GM18951 (cell line): Measurements from ENCODE around the gene MATN1.

Source experiments
- POLR2A ChIP-seq: IDR thresholded peaks from 4 replicates; pipeline ENCODE4 v1.6.1; 2011; ENCODE audit warnings: mild to moderate bottlenecking; ENCODE audit not compliant: insufficient read length, insufficient read depth; ENCODE audit errors: extremely low read depth
- in situ Hi-C: fragments of 300-500 bp; cut with MboI; formaldehyde crosslinking; loops from one replicate; pipeline ENCODE4 v1.12.0; 2022; ENCODE audit warnings: low sequenced_read_pairs, mixed read lengths, inconsistent platforms; ENCODE audit not compliant: unreplicated experiment

Gene MATN1

GRCh38 chr1:30730346-30731108, 7.1 kb upstream of the MATN1 start:
- TF ChIP-seq POLR2A: peak; percentile 19
- in situ Hi-C loops: no loop called here

GRCh38 chr1:30729901-30730300, 6.5 kb upstream of the MATN1 start:
- in situ Hi-C loops: loop anchor here (10.0 kb wide), 1 partner anchor 185 kb away; no protein-coding TSS in a partner anchor
- TF ChIP-seq POLR2A: no peak

GRCh38 chr1:30728832-30729638, 5.7 kb upstream of the MATN1 start:
- in situ Hi-C loops: loop anchor here (10.0 kb wide), 1 partner anchor 186 kb away; no protein-coding TSS in a partner anchor
- TF ChIP-seq POLR2A: no peak

GRCh38 chr1:30728340-30728739, 5.0 kb upstream of the MATN1 start:
- in situ Hi-C loops: loop anchor here (10.0 kb wide), 1 partner anchor 186 kb away; no protein-coding TSS in a partner anchor

GRCh38 chr1:30727824-30728223, 4.4 kb upstream of the MATN1 start:
- in situ Hi-C loops: loop anchor here (10.0 kb wide), 1 partner anchor 187 kb away; no protein-coding TSS in a partner anchor
- TF ChIP-seq POLR2A: no peak

More at GRCh38 chr1:30728340-30728739, 5.0 kb upstream of the MATN1 start:
- no peak for TF ChIP-seq POLR2A

- no peak for TF ChIP-seq POLR2A
- in situ Hi-C loops: loop anchor here (10.0 kb wide), 1 partner anchor 188 kb away; no protein-coding TSS in a partner anchor
Observed at GRCh38 chr1:30726773-30727684, 3.6 kb upstream of the MATN1 start.

GRCh38 chr1:30726236-30726635, 2.9 kb upstream of the MATN1 start:
- in situ Hi-C loops: loop anchor here (10.0 kb wide), 1 partner anchor 189 kb away; no protein-coding TSS in a partner anchor
- no peak for TF ChIP-seq POLR2A

GRCh38 chr1:30725450-30726095, 2.2 kb upstream of the MATN1 start:
- in situ Hi-C loops: loop anchor here (10.0 kb wide), 1 partner anchor 189 kb away; no protein-coding TSS in a partner anchor

GRCh38 chr1:30724655-30725421, 1.5 kb upstream of the MATN1 start:
- TF ChIP-seq POLR2A: no peak
- in situ Hi-C loops: loop anchor here (5.0 to 10.0 kb wide), 2 partner anchors 37 to 190 kb away; no protein-coding TSS in a partner anchor

More at GRCh38 chr1:30725450-30726095, 2.2 kb upstream of the MATN1 start:
- no peak for TF ChIP-seq POLR2A

- TF ChIP-seq POLR2A: no peak
- in situ Hi-C loops: loop anchor here (5.0 to 10.0 kb wide), 2 partner anchors 38 to 191 kb away; no protein-coding TSS in a partner anchor
Observed at GRCh38 chr1:30724175-30724574, 790 bp upstream of the MATN1 start.
